NT2/D1 (cell line): ENCODE data around the gene PTPRK.

Experiments
- SUZ12 ChIP-seq: IDR thresholded peaks from 2 replicates; pipeline ENCODE4 v1.6.1; 2011; ENCODE audit not compliant: insufficient read length, insufficient read depth; ENCODE audit errors: extremely low read depth
- ZNF274 ChIP-seq: IDR thresholded peaks from 2 replicates; pipeline ENCODE4 v1.6.1; 2011; ENCODE audit warnings: mild to moderate bottlenecking, low read depth, low read length

GRCh38 chr6:128057541-128057940 is 462.9 kb downstream of the PTPRK start:
- TF ChIP-seq ZNF274 (no peak), SUZ12 (no peak)
